H1 (cell line): ENCODE data around the gene HSPB1. TPM values are rescaled to one million over a fixed set of nuclear protein-coding genes. Genes with fewer than 3 reads are reported as not detected.

Experiments used
- CTCF ChIA-PET: fragments of 300-600 bp; sonication (Branson Sonifier 250); formaldehyde crosslinking; loops from one replicate; lab custom pipeline; 2021; ENCODE audit not compliant: partially characterized antibody; lab: Charles Lee
- POLR2A ChIA-PET: fragments of 300-600 bp; sonication (Branson Sonifier 250); formaldehyde crosslinking; loops from one replicate; lab custom pipeline; 2021; ENCODE audit warnings: inconsistent platforms; ENCODE audit not compliant: partially characterized antibody; lab: Charles Lee
- DNase-seq, 2 experiments: peaks; one replicate each; pipeline versions ENCODE4 v3.0.0 to v3.0.0-alpha.2; 2010 to 2022; ENCODE audit warnings: low spot score in 2 of 2, low read depth in 1 of 2, mixed read lengths in 1 of 2
- FAIRE-seq: peaks from 2 replicates; lab custom pipeline; 2011; peaks lifted over from hg19 to GRCh38; lab: Jason Lieb, UNC
- H2AFZ ChIP-seq: 2 replicates; pipeline ENCODE4 v1.8.1; 2012; ENCODE audit warnings: low read length, inconsistent platforms
- H2AK5ac ChIP-seq: 2 replicates; pipeline ENCODE4 v1.6.1; 2013; ENCODE audit warnings: low read depth, low read length
- H2BK120ac ChIP-seq: replicated peaks from 2 replicates; pipeline ENCODE3; 2013; ENCODE audit warnings: low read depth, low read length, inconsistent platforms
- H2BK12ac ChIP-seq: 2 replicates; pipeline ENCODE4 v1.6.1; 2013; ENCODE audit warnings: low read depth, low read length
- H2BK15ac ChIP-seq: 2 replicates; pipeline ENCODE4 v1.6.1; 2013; ENCODE audit warnings: low read length
- H2BK20ac ChIP-seq: 2 replicates; pipeline ENCODE4 v1.6.1; 2013; ENCODE audit warnings: low read length
- H2BK5ac ChIP-seq: 2 replicates; pipeline ENCODE4 v1.6.1; 2013; ENCODE audit warnings: low read depth, low read length
- H3K14ac ChIP-seq: 2 replicates; pipeline ENCODE4 v1.6.1; 2013; ENCODE audit warnings: inconsistent platforms; ENCODE audit not compliant: insufficient read length
- H3K18ac ChIP-seq: 2 replicates; pipeline ENCODE4 v1.6.1; 2013; ENCODE audit warnings: low read length; ENCODE audit errors: extremely low read depth
- H3K23ac ChIP-seq: 2 replicates; pipeline ENCODE4 v1.6.1; 2013; ENCODE audit warnings: inconsistent platforms; ENCODE audit not compliant: insufficient read length
- H3K23me2 ChIP-seq: 2 replicates; pipeline ENCODE4 v1.6.1; 2013; ENCODE audit warnings: low read depth, low read length
- H3K27ac ChIP-seq: 2 replicates; pipeline ENCODE4 v1.6.1; 2011; ENCODE audit warnings: low read depth, low read length, inconsistent platforms
- H3K27me3 ChIP-seq, 4 experiments: replicated peaks in 1 of 4; 1 replicate in 1 of 4; 2 replicates in 3 of 4; pipeline versions ENCODE4 v1.6.1 to v1.8.1; 2011 to 2013; ENCODE audit warnings: low read length in 3 of 4, mild to moderate bottlenecking in 3 of 4, inconsistent platforms in 2 of 4, mixed read lengths in 2 of 4, moderate library complexity in 1 of 4; ENCODE audit not compliant: control insufficient read depth in 3 of 4, insufficient read depth in 3 of 4; ENCODE audit errors: extremely low read depth in 1 of 4
- H3K36me3 ChIP-seq, 4 experiments: 2 replicates each; pipeline versions ENCODE4 v1.6.1 to v1.8.1; 2011 to 2013; ENCODE audit warnings: mild to moderate bottlenecking in 4 of 4, low read length in 3 of 4, moderate library complexity in 2 of 4, control low read depth in 1 of 4, inconsistent platforms in 1 of 4; ENCODE audit not compliant: insufficient read depth in 4 of 4, control insufficient read depth in 2 of 4
- H3K4ac ChIP-seq: replicated peaks from 2 replicates; pipeline ENCODE3; 2013; ENCODE audit warnings: low read length, low read depth, mixed read lengths, inconsistent platforms; ENCODE audit not compliant: insufficient read length
- H3K4me1 ChIP-seq, 4 experiments: replicated peaks in 1 of 4; 1 replicate in 1 of 4; 2 replicates in 3 of 4; pipeline versions ENCODE4 v1.6.1 to v1.8.1; 2011 to 2013; ENCODE audit warnings: low read length in 3 of 4, inconsistent platforms in 2 of 4, mixed read lengths in 1 of 4; ENCODE audit not compliant: insufficient read depth in 4 of 4, control insufficient read depth in 3 of 4
- H3K4me2 ChIP-seq, 2 experiments: 2 replicates each; pipeline versions ENCODE4 v1.6.1 to v1.8.1; 2011 to 2013; ENCODE audit warnings: low read depth in 2 of 2, low read length in 2 of 2, control low read depth in 1 of 2, inconsistent platforms in 1 of 2, mild to moderate bottlenecking in 1 of 2; ENCODE audit not compliant: insufficient read depth in 1 of 2
- H3K4me3 ChIP-seq, 4 experiments: fragments of 200-600, 300-600 bp in 1 of 4; sonication (generic), shearing (Covaris generic), sonication (Bioruptor Twin) in 1 of 4; 2 replicates each; pipeline versions ENCODE4 v1.5.1 to v1.8.1; 2011 to 2016; ENCODE audit warnings: low read length in 4 of 4, low read depth in 3 of 4, control low read depth in 2 of 4, inconsistent platforms in 2 of 4, mild to moderate bottlenecking in 2 of 4, mixed read lengths in 1 of 4, moderate library complexity in 1 of 4; ENCODE audit not compliant: insufficient read depth in 2 of 4; ENCODE audit errors: extremely low read depth in 1 of 4
- H3K56ac ChIP-seq: replicated peaks from 2 replicates; pipeline ENCODE3; 2013; ENCODE audit warnings: low read depth, mild to moderate bottlenecking, mixed read lengths, low read length, inconsistent platforms; ENCODE audit not compliant: insufficient read length
- H3K79me1 ChIP-seq: 2 replicates; pipeline ENCODE4 v1.6.1; 2013; ENCODE audit warnings: low read depth, low read length, control low read depth
- H3K79me2 ChIP-seq, 2 experiments: 2 replicates each; pipeline versions ENCODE4 v1.6.1 to v1.8.1; 2012 to 2013; ENCODE audit warnings: low read length in 2 of 2, mild to moderate bottlenecking in 2 of 2, inconsistent platforms in 1 of 2; ENCODE audit not compliant: insufficient read depth in 2 of 2, control insufficient read depth in 1 of 2
- H3K9ac ChIP-seq, 4 experiments: replicated peaks in 1 of 4; 1 replicate in 1 of 4; 2 replicates in 3 of 4; pipeline versions ENCODE4 v1.6.1 to v1.8.1; 2011 to 2013; ENCODE audit warnings: low read depth in 3 of 4, low read length in 3 of 4, control low read depth in 2 of 4, mild to moderate bottlenecking in 2 of 4, moderate library complexity in 2 of 4, inconsistent platforms in 1 of 4; ENCODE audit errors: extremely low read depth in 1 of 4
- H3K9me3 ChIP-seq, 2 experiments: 2 replicates each; pipeline versions ENCODE4 v1.6.1 to v1.8.1; 2012 to 2013; ENCODE audit warnings: mild to moderate bottlenecking in 2 of 2, moderate library complexity in 2 of 2, control low read depth in 1 of 2, inconsistent platforms in 1 of 2, low read depth in 1 of 2, low read length in 1 of 2, mixed read lengths in 1 of 2; ENCODE audit not compliant: insufficient read depth in 2 of 2
- H4K20me1 ChIP-seq, 2 experiments: replicated peaks in 1 of 2; 2 replicates each; pipeline versions ENCODE3 to v1.8.1; 2011 to 2013; ENCODE audit warnings: inconsistent platforms in 2 of 2, low read length in 2 of 2, mild to moderate bottlenecking in 1 of 2; ENCODE audit not compliant: insufficient read depth in 2 of 2, control insufficient read depth in 1 of 2
- H4K5ac ChIP-seq: 2 replicates; pipeline ENCODE4 v1.6.1; 2013; ENCODE audit warnings: low read length, low read depth, mixed read lengths, inconsistent platforms; ENCODE audit not compliant: insufficient read length
- H4K8ac ChIP-seq: 2 replicates; pipeline ENCODE4 v1.8.0; 2013; ENCODE audit warnings: mild to moderate bottlenecking, moderate library complexity, low read length, inconsistent platforms; ENCODE audit not compliant: insufficient read depth; ENCODE audit errors: extremely low read depth
- H4K91ac ChIP-seq: replicated peaks from 2 replicates; pipeline ENCODE3; 2013; ENCODE audit warnings: low read length, mixed read lengths, inconsistent platforms; ENCODE audit not compliant: insufficient read length
- CBX8 ChIP-seq: fragments of 300-800, 300-1000 bp; sonication (generic); IDR thresholded peaks from 2 replicates; pipeline ENCODE4 v1.7.1; 2016; ENCODE audit warnings: low read depth, low read length, borderline replicate concordance
- EZH2 ChIP-seq: fragments of 200-600 bp; sonication (generic); IDR thresholded peaks from 2 replicates; pipeline ENCODE4 v1.7.1; 2012; ENCODE audit warnings: low read depth, mild to moderate bottlenecking, moderate library complexity, low read length, inconsistent platforms; ENCODE audit not compliant: severe bottlenecking
- FOSL1 ChIP-seq: IDR thresholded peaks from 2 replicates; pipeline ENCODE4 v1.6.1; 2011; ENCODE audit warnings: mild to moderate bottlenecking, low read depth, low read length, moderate library complexity; ENCODE audit not compliant: insufficient read depth
- HDAC2 ChIP-seq, 2 experiments: fragments of 300-600 bp in 1 of 2; sonication (generic) in 1 of 2; IDR thresholded peaks; 2 replicates each; pipeline ENCODE4 v1.6.1; 2011 to 2012; ENCODE audit warnings: low read depth in 2 of 2, low read length in 2 of 2, mild to moderate bottlenecking in 2 of 2, moderate library complexity in 2 of 2, borderline replicate concordance in 1 of 2, inconsistent platforms in 1 of 2
- PHF8 ChIP-seq: fragments of 200-600 bp; sonication (generic); conservative IDR thresholded peaks from 2 replicates; pipeline ENCODE4 v1.7.1; 2012; ENCODE audit warnings: low read depth, mild to moderate bottlenecking, inconsistent platforms, low read length, moderate library complexity
- RBBP5 ChIP-seq: IDR thresholded peaks from 2 replicates; pipeline ENCODE4 v1.7.1; 2012; ENCODE audit warnings: low read depth, mild to moderate bottlenecking, inconsistent platforms, low read length, moderate library complexity, borderline replicate concordance
- RXRA ChIP-seq: IDR thresholded peaks from 2 replicates; pipeline ENCODE4 v1.6.1; 2011; ENCODE audit warnings: low read depth, mild to moderate bottlenecking, low read length, moderate library complexity; ENCODE audit not compliant: insufficient read depth
- SIN3A ChIP-seq, 2 experiments: IDR thresholded peaks in 1 of 2; conservative IDR thresholded peaks in 1 of 2; 2 replicates each; pipeline ENCODE4 v1.6.1; 2011 to 2012; ENCODE audit warnings: low read length in 2 of 2, improper control_type of control experiment in 1 of 2, low read depth in 1 of 2, mild to moderate bottlenecking in 1 of 2
- SIRT6 ChIP-seq: IDR thresholded peaks from one replicate; pipeline ENCODE4 v1.7.1; 2012; ENCODE audit warnings: low read length, inconsistent platforms
- SIX5 ChIP-seq: IDR thresholded peaks from 2 replicates; pipeline ENCODE4 v1.6.1; 2011; ENCODE audit warnings: mild to moderate bottlenecking, low read depth, low read length
- SP4 ChIP-seq: IDR thresholded peaks from 2 replicates; pipeline ENCODE4 v1.6.1; 2012; ENCODE audit warnings: low read length, inconsistent platforms
- WGBS, 2 experiments: shearing (Covaris generic) in 1 of 2; methylation state at CpG; one replicate each; pipeline versions ENCODE4 v1.1.6 to v1.1.7; 2013 to 2015; ENCODE audit warnings: low lambda C conversion rate in 2 of 2, mixed read lengths in 2 of 2, inconsistent platforms in 1 of 2, low coverage in 1 of 2, missing lambda C conversion rate in 1 of 2; ENCODE audit not compliant: insufficient replicate concordance in 2 of 2, insufficient coverage in 1 of 2, insufficient read length in 1 of 2; ENCODE audit errors: extremely low coverage in 1 of 2, missing lambda C conversion rate in 1 of 2; 5-methylcytosine and 5-hydroxymethylcytosine counted together
- polyA plus RNA-seq, 7 experiments: library from polyadenylated mRNA; depleted of rRNA in 3 of 7; stranded (reverse) in 5 of 7; unstranded in 2 of 7; fragments of >200 nt in 5 of 7; fragments of 200-250 nt in 2 of 7; gene quantifications; 1 replicate in 5 of 7; 2 replicates in 1 of 7; 4 replicates in 1 of 7; pipeline versions ENCODE4 v1.2.1 to v1.2.3, GENCODE V29; 2011 to 2013; ENCODE audit warnings: missing spikeins in 2 of 7, mixed read lengths in 2 of 7
- total RNA-seq: library from RNA; stranded (reverse); fragmentation: NEBNext Ultra II Directional; extraction: Animal tissue kit (Norgen Biotek cat#: 25700); gene quantifications from 2 replicates; pipeline ENCODE4 v1.2.1, GENCODE V29; 2021
- TF ChIP-seq, protein P1 (sequence below): IDR thresholded peaks from 2 replicates; pipeline ENCODE4 v1.6.1; 2012; ENCODE audit warnings: inconsistent platforms

The HSPB1 gene
- total and polyA plus RNA-seq, 2 of the 8 experiments (the other 6 are each of a cell fraction or from before 2014, with no cell fraction given), result 165 to 254 TPM

DNA sequence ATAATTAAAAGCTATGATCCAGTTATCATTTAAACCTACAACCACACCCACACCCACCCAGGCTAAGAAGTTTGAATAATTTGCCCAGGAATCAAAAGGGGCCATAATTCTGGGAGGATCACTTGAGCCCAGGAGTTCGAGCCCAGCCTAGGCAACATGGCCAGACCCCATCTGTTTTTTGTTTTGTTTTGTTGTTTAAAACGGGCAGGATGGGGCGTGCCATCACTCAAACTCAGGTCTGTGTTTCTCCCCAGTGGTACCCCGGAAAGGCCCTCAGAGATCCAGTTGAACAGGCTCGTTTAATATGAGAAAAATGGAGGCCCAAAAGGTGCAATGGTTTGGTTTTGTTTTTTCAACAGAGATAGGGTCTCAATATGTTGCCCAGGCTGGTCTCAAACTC lies 23.3 kb downstream of the HSPB1 start:
- Histone ChIP-seq H2BK120ac (no peak overlapping the region), H2BK12ac (no peak overlapping the region), H3K27ac (no peak overlapping the region), H2BK15ac (no peak overlapping the region), H2AK5ac (no peak overlapping the region), H3K18ac (no peak overlapping the region), H3K4ac (no peak overlapping the region), H4K5ac (no peak overlapping the region), H3K9me3 (no peaks in the 10 kb centered on the region), H3K14ac (no peak overlapping the region), H3K79me1 (no peaks in the 10 kb centered on the region; the same call in 1 of the 2 replicates), H4K91ac (no peak overlapping the region), H2AFZ (no peak overlapping the region), H3K4me2 (no peak overlapping the region), H4K8ac (no peak overlapping the region), H4K20me1 (peaks cover 24 to 33% of the 10 kb centered on the region in 2 experiments), H3K9ac (no peak overlapping the region), H3K27me3 (no peaks in the 10 kb centered on the region), H2BK5ac (no peak overlapping the region), H3K23me2 (no peaks in the 10 kb centered on the region), H3K4me3 (no peak overlapping the region), H3K56ac (no peak overlapping the region), H2BK20ac (no peak overlapping the region), H3K36me3 (peaks cover 22 to 57% (median 47%) of the 10 kb centered on the region in 4 experiments), H3K23ac (no peak overlapping the region)
- no peak for FAIRE-seq
- POLR2A ChIA-PET, result interaction anchor here (1.6 to 5.3 kb wide), 4 partner anchors 9 to 34 kb away, joined by 3 to 33 read pairs (median 16); no protein-coding TSS in a partner anchor
- CTCF ChIA-PET, result no interaction called here
- no peak for DNase-seq
- 94% methylated on average over 5 of the region's 5 CpGs; no CpG with 5 or more reads in 1 of the 2 experiments for WGBS, 2 experiments
- no peak for TF ChIP-seq CBX8
- TF ChIP-seq RBBP5, result no peak
- TF ChIP-seq HDAC2 (IDR thresholded peaks at IDR 0.05; ENCODE audit: borderline replicate concordance in 1 of 2, low read depth in 2 of 2, low read length in 2 of 2), result no peak
- TF ChIP-seq FOSL1, result no peak
- no peak for TF ChIP-seq RXRA
- no peak for TF ChIP-seq SIX5
- no peak for TF ChIP-seq EZH2
- TF ChIP-seq SP4, result no peak
- TF ChIP-seq, protein P1, sequence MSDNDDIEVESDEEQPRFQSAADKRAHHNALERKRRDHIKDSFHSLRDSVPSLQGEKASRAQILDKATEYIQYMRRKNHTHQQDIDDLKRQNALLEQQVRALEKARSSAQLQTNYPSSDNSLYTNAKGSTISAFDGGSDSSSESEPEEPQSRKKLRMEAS, result no peak
- TF ChIP-seq SIN3A (conservative IDR thresholded peaks at IDR 0.05 in 1 of 2, IDR thresholded peaks at IDR 0.05 in 1 of 2; ENCODE audit: low read depth in 1 of 2, low read length in 2 of 2), result no peak
- TF ChIP-seq PHF8, result no peak
- no peak for TF ChIP-seq SIRT6
- TF ChIP-seq, all 59 proteins: peak for 0
- Histone ChIP-seq H3K4me1 (no peaks in the 10 kb centered on the region; a peak in 1 of 7 replicates), H3K79me2 (peaks cover 0 to 50% of the 10 kb centered on the region in 2 experiments; a peak in 3 of 4 replicates)
